Measurements from ENCODE around the gene RASIP1. TPM values are rescaled to one million over a fixed set of nuclear protein-coding genes. Genes with fewer than 3 reads are reported as not detected.
"Not testable (repeated sequence)": the region's sequence is repeated elsewhere in the genome, so short reads cannot be mapped to it uniquely, and the experiment has no call there.

Gene RASIP1
- total and polyA plus RNA-seq, 7 donors = 3.9 to 9.7 (median 7.0) TPM

DNA sequence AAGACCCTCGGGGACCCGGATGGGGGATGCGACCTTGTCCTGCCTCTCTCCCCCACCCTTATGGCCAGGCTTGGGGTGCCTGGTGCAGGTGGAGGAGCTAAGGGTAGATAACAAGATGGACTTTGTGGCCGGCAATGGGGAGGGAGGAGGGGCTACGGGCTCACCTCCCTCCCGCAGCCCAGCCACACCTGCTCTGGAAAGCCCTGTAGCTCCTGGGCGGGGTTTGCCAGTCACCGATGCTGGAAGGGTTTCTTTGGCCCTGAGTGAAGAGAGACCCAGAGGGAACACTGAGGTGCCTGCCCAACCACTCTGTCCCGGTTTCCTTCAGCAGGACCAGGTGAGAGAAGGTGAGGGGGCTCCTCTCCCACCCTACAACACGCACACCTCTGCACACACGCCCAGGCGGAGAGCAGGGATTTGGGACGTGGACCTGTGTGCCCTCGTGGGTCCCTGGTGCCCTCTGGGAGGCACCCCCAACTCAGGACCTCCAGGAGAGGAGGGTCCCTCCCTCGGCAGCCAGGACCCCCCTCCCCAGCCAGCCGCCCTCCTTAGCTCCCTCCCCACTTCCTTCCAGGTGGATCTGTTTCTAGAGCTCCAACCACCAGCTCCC, 44.6 kb downstream of the RASIP1 start, which contains the start of gene FUT2:
TSS of gene FUT2 (plus strand) at position 229 of the 610 bp plus-strand sequence. CDS start 6,986 bp downstream, outside the sequence.
- Histone ChIP-seq H3K4me3 (peak within 1 kb of the TSS; percentile 45), H3K27me3 (ENCODE audit: insufficient read depth in 3 of 3, low read length in 2 of 3) (peaks cover 0 to 17% (median 5%) of the 10 kb centered on the region in 3 donors), H3K36me3 (ENCODE audit: insufficient read depth in 1 of 2, low read depth in 1 of 2) (no peaks in the 10 kb centered on the region), H3K27ac (no peak within 1 kb of the TSS), H3K4me1 (no peaks in the 10 kb centered on the region), H3K9me3 (no peaks in the 10 kb centered on the region)
- DNase-seq (no peak), ATAC-seq (peak in 1 of 4 donors; percentile 34)
- WGBS, 3 donors = 48 to 54% (median 51%) methylated on average over 10 to 16 of the region's 16 CpGs
- TF ChIP-seq, protein P1, sequence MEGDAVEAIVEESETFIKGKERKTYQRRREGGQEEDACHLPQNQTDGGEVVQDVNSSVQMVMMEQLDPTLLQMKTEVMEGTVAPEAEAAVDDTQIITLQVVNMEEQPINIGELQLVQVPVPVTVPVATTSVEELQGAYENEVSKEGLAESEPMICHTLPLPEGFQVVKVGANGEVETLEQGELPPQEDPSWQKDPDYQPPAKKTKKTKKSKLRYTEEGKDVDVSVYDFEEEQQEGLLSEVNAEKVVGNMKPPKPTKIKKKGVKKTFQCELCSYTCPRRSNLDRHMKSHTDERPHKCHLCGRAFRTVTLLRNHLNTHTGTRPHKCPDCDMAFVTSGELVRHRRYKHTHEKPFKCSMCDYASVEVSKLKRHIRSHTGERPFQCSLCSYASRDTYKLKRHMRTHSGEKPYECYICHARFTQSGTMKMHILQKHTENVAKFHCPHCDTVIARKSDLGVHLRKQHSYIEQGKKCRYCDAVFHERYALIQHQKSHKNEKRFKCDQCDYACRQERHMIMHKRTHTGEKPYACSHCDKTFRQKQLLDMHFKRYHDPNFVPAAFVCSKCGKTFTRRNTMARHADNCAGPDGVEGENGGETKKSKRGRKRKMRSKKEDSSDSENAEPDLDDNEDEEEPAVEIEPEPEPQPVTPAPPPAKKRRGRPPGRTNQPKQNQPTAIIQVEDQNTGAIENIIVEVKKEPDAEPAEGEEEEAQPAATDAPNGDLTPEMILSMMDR (IDR thresholded peaks at IDR 0.05) = no peak
- intact Hi-C loops (cut with DNase I) = no loop called here

DNA sequence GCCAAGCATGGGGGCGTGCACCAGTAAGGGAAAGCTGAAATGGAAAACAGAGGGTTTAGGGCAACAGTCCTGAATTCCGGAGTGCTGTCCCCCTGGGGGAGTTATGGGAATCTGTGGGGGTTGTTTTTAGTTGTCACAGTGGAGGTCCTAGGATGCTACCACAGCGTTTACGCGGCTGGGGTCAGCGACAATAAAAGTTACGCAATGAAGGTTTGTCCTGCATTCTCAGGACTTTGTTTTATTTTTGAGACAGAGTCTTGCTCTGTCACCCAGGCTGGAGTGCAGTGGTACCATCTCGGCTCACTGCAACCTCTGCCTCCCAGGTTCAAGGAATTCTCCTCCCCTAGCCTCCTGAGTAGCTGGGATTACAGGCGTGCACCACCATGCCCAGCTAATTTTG, 46.8 kb downstream of the RASIP1 start:
- intact Hi-C loops (cut with DNase I); H3K4me3 ChIP-seq; H3K9me3 ChIP-seq; H3K4me1 ChIP-seq; ATAC-seq; H3K27ac ChIP-seq; H3K36me3 ChIP-seq (ENCODE audit: insufficient read depth in 1 of 2, low read depth in 1 of 2); DNase-seq: not testable (repeated sequence)
- peaks cover 0 to 17% (median 5%) of the 10 kb centered on the region in 3 donors for H3K27me3 ChIP-seq (ENCODE audit: insufficient read depth in 3 of 3, low read length in 2 of 3)
- WGBS, 3 donors = 82 to 89% (median 88%) methylated on average over 9 of the region's 9 CpGs

DNA sequence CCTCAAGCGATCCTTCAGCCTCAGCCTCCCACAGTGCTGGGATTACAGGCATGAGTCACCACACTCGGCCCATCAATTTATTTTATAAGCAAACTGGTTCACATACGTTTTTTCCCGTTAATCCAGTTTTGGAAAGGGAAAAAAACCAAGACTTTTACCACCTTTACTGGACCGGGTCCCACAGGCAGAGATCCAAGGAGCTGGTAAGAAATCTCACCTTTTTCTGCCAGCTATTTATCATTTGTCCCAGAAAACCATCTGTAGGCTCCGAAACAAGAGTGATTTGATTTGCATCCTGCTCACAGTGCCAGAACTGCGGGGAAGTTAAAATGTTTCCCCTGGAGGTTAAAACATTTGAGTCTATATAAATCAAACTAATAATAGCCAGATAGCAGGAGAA, 51.0 kb downstream of the RASIP1 start:
- H3K27ac ChIP-seq = no peak overlapping the region
- TF ChIP-seq, protein P1 (IDR thresholded peaks at IDR 0.05) = no peak
- intact Hi-C loops (cut with DNase I) = no loop called here
- H3K36me3 ChIP-seq (ENCODE audit: insufficient read depth in 1 of 2, low read depth in 1 of 2) = no peaks in the 10 kb centered on the region
- no peak for DNase-seq
- H3K4me3 ChIP-seq = no peak overlapping the region
- H3K9me3 ChIP-seq = no peaks in the 10 kb centered on the region
- ATAC-seq = no peak
- 64 to 75% (median 68%) methylated on average over 7 of the region's 7 CpGs for WGBS, 3 donors
- no peaks in the 10 kb centered on the region for H3K27me3 ChIP-seq (ENCODE audit: insufficient read depth in 3 of 3, low read length in 2 of 3)
- no peaks in the 10 kb centered on the region for H3K4me1 ChIP-seq

DNA sequence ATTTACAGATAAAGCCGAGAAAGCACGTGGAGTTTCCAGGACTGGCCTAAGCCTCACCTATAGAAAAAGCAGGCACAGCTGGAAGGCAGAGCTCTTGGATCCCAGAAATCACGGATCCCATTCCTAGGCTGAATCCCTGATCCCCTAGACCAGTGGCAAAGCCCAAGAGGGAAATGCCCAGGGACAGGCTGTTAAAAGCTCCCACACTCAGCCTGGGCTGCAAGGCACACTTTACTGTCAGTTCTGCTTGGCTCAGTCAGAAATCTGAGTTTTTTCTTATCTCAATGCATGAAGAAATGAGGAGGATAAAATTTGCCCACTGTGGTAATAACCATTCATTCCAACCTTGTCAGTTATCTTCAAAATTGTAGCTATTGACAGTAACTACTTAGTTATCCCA, 52.6 kb downstream of the RASIP1 start:
- 85 to 94% (median 86%) methylated on average over 3 of the region's 3 CpGs for WGBS, 3 donors
- Histone ChIP-seq H3K4me3 (no peak overlapping the region), H3K27me3 (ENCODE audit: insufficient read depth in 3 of 3, low read length in 2 of 3) (no peaks in the 10 kb centered on the region), H3K36me3 (ENCODE audit: insufficient read depth in 1 of 2, low read depth in 1 of 2) (no peaks in the 10 kb centered on the region), H3K4me1 (no peaks in the 10 kb centered on the region), H3K27ac (no peak overlapping the region), H3K9me3 (no peaks in the 10 kb centered on the region)
- intact Hi-C loops (cut with DNase I) = no loop called here
- TF ChIP-seq, protein P1 (IDR thresholded peaks at IDR 0.05) = no peak
- DNase-seq (no peak), ATAC-seq (no peak)

DNA sequence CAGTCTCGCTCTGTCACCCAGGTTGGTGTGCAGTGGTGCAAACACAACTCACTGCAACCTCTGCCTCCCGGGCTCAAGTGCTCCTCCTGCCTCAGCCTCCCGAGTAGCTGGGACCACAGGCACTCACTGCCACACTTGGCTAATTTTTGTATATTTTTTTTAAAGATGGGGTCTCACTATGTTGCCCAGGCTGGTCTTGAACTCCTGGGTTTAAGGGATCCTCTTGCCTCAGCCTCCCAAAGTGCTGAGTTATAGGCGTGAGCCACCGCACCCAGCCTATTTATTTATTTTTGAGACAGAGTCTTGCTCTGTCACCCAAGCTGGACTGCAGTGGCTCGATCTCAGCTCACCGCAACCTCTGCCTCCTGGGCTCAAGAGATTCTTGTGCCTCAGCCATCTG, 53.8 kb downstream of the RASIP1 start:
- intact Hi-C loops (cut with DNase I); H3K36me3 ChIP-seq (ENCODE audit: insufficient read depth in 1 of 2, low read depth in 1 of 2); DNase-seq; H3K4me3 ChIP-seq; H3K9me3 ChIP-seq; H3K27me3 ChIP-seq (ENCODE audit: insufficient read depth in 3 of 3, low read length in 2 of 3); H3K4me1 ChIP-seq; H3K27ac ChIP-seq; ATAC-seq: not testable (repeated sequence)
- WGBS, 3 donors = 93 to 96% (median 93%) methylated on average over 7 of the region's 7 CpGs

DNA sequence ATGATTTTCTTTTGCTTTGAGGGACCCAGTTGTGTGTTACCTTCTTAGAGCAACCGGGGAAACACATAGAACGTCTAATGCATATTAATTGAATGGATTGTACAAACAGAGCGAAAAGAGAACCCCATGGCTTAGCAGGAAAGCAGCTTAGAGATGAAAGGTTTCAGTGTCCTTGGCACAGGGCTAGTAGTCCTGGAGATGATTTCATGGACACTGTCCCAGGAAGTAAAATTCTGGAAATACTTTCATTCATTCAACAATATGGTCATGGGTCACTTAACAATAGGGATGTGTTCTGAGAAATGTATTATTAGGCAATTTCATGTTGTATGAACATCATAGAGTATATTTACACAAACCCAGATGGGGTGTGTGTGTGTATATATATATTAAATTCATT, 54.3 kb downstream of the RASIP1 start:
- intact Hi-C loops (cut with DNase I) = no loop called here
- WGBS, 3 donors = 71 to 77% (median 74%) methylated on average over 3 of the region's 3 CpGs
- ATAC-seq (no peak), DNase-seq (no peak)
- H3K4me3 ChIP-seq = no peak overlapping the region
- H3K9me3 ChIP-seq = no peaks in the 10 kb centered on the region
- H3K4me1 ChIP-seq = no peaks in the 10 kb centered on the region
- no peaks in the 10 kb centered on the region for H3K36me3 ChIP-seq (ENCODE audit: insufficient read depth in 1 of 2, low read depth in 1 of 2)
- TF ChIP-seq, protein P1 (IDR thresholded peaks at IDR 0.05) = no peak
- no peak overlapping the region for H3K27ac ChIP-seq
- no peaks in the 10 kb centered on the region for H3K27me3 ChIP-seq (ENCODE audit: insufficient read depth in 3 of 3, low read length in 2 of 3)
